ENCODE results near the gene VAC14.

DNA sequence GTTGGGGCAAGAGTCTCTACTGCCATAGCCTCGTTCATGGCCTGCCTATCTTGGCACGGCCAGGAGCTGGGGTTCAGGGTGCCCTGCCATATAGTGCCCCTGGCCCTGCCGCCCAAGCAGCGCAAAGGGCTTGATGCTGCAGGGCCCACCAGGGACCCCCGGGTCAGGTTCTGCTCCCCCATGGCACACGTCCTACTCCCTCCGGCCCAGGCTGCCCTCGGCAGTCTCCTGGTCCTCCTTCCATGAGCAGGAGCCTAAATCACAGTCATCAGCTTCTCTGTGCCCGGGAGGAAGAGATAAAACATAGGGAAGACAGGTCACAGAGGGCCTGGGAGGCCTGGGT is 59.2 kb downstream of the VAC14 start:
- TF ChIP-seq, protein P1, sequence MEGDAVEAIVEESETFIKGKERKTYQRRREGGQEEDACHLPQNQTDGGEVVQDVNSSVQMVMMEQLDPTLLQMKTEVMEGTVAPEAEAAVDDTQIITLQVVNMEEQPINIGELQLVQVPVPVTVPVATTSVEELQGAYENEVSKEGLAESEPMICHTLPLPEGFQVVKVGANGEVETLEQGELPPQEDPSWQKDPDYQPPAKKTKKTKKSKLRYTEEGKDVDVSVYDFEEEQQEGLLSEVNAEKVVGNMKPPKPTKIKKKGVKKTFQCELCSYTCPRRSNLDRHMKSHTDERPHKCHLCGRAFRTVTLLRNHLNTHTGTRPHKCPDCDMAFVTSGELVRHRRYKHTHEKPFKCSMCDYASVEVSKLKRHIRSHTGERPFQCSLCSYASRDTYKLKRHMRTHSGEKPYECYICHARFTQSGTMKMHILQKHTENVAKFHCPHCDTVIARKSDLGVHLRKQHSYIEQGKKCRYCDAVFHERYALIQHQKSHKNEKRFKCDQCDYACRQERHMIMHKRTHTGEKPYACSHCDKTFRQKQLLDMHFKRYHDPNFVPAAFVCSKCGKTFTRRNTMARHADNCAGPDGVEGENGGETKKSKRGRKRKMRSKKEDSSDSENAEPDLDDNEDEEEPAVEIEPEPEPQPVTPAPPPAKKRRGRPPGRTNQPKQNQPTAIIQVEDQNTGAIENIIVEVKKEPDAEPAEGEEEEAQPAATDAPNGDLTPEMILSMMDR (IDR thresholded peaks at IDR 0.05; ENCODE audit: insufficient read depth, low read length): no peak
- TF ChIP-seq POLR2AphosphoS5 (IDR thresholded peaks at IDR 0.05; ENCODE audit: low read depth) (no peak), GABPA (IDR thresholded peaks at IDR 0.05; ENCODE audit: low read depth) (no peak)
- TF ChIP-seq, protein P2, sequence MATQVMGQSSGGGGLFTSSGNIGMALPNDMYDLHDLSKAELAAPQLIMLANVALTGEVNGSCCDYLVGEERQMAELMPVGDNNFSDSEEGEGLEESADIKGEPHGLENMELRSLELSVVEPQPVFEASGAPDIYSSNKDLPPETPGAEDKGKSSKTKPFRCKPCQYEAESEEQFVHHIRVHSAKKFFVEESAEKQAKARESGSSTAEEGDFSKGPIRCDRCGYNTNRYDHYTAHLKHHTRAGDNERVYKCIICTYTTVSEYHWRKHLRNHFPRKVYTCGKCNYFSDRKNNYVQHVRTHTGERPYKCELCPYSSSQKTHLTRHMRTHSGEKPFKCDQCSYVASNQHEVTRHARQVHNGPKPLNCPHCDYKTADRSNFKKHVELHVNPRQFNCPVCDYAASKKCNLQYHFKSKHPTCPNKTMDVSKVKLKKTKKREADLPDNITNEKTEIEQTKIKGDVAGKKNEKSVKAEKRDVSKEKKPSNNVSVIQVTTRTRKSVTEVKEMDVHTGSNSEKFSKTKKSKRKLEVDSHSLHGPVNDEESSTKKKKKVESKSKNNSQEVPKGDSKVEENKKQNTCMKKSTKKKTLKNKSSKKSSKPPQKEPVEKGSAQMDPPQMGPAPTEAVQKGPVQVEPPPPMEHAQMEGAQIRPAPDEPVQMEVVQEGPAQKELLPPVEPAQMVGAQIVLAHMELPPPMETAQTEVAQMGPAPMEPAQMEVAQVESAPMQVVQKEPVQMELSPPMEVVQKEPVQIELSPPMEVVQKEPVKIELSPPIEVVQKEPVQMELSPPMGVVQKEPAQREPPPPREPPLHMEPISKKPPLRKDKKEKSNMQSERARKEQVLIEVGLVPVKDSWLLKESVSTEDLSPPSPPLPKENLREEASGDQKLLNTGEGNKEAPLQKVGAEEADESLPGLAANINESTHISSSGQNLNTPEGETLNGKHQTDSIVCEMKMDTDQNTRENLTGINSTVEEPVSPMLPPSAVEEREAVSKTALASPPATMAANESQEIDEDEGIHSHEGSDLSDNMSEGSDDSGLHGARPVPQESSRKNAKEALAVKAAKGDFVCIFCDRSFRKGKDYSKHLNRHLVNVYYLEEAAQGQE (IDR thresholded peaks at IDR 0.05; ENCODE audit: insufficient replicate concordance, low read depth): no peak
